Neural progenitor cell (in vitro differentiated cells): ENCODE results near the gene CYGB. TPM values are rescaled to one million over a fixed set of nuclear protein-coding genes. Genes with fewer than 3 reads are reported as not detected.
"Not testable (repeated sequence)": the region's sequence is repeated elsewhere in the genome, so short reads cannot be mapped to it uniquely, and the experiment has no call there.

Source experiments
- DNase-seq: peaks from one replicate; pipeline ENCODE4 v3.0.0-alpha.2; 2016; ENCODE audit warnings: low spot score
- H2AFZ ChIP-seq: fragments of 200-600 bp; sonication (generic); replicated peaks from 2 replicates; pipeline ENCODE4 v1.6.1; 2016; ENCODE audit warnings: antibody characterized with exemption
- H3F3A ChIP-seq: fragments of 200-600 bp; sonication (generic); 2 replicates; pipeline ENCODE4 v1.6.1; 2016; ENCODE audit warnings: antibody characterized with exemption, low read depth
- H3K27ac ChIP-seq: fragments of 200-600 bp; sonication (generic); 2 replicates; pipeline ENCODE4 v1.5.1; 2016; ENCODE audit warnings: mild to moderate bottlenecking
- H3K27me3 ChIP-seq: fragments of 200-600 bp; sonication (generic); 2 replicates; pipeline ENCODE4 v1.6.1; 2016; ENCODE audit warnings: mild to moderate bottlenecking, moderate library complexity
- H3K36me3 ChIP-seq: fragments of 200-600 bp; sonication (generic); 2 replicates; pipeline ENCODE4 v1.5.1; 2016
- H3K4me1 ChIP-seq: fragments of 200-600 bp; sonication (generic); 2 replicates; pipeline ENCODE4 v1.6.1; 2016; ENCODE audit warnings: mixed run types
- H3K4me2 ChIP-seq: fragments of 200-600 bp; sonication (generic); 2 replicates; pipeline ENCODE4 v1.6.1; 2016
- H3K4me3 ChIP-seq: fragments of 200-600 bp; sonication (generic); 2 replicates; pipeline ENCODE4 v1.5.1; 2016
- H3K79me2 ChIP-seq: fragments of 200-600 bp; sonication (generic); 2 replicates; pipeline ENCODE4 v1.6.1; 2016; ENCODE audit warnings: low read depth
- H3K9ac ChIP-seq: fragments of 200-600 bp; sonication (generic); 2 replicates; pipeline ENCODE4 v1.6.1; 2016
- H3K9me3 ChIP-seq: fragments of 200-600 bp; sonication (generic); 2 replicates; pipeline ENCODE4 v1.5.1; 2016; ENCODE audit warnings: low read depth
- H4K20me1 ChIP-seq: fragments of 200-600 bp; sonication (generic); 2 replicates; pipeline ENCODE4 v1.6.1; 2016; ENCODE audit warnings: low read depth
- H3K27ac Mint-ChIP-seq: 3 replicates; pipeline ENCODE4 v1.8.0; 2021; ENCODE audit warnings: mixed read lengths
- H3K27me3 Mint-ChIP-seq: 2 replicates; pipeline ENCODE4 v1.8.0; 2022; ENCODE audit warnings: low read depth, mild to moderate bottlenecking, inconsistent platforms, moderate library complexity, mixed read lengths; ENCODE audit not compliant: insufficient read depth
- H3K36me3 Mint-ChIP-seq: 3 replicates; pipeline ENCODE4 v1.8.0; 2021; ENCODE audit warnings: mixed read lengths
- H3K4me1 Mint-ChIP-seq: 3 replicates; pipeline ENCODE4 v1.8.0; 2021; ENCODE audit warnings: mixed read lengths
- H3K4me3 Mint-ChIP-seq: 3 replicates; pipeline ENCODE4 v1.8.0; 2021; ENCODE audit warnings: mild to moderate bottlenecking, moderate library complexity, mixed read lengths
- H3K9me3 Mint-ChIP-seq: 3 replicates; pipeline ENCODE4 v1.8.0; 2020; ENCODE audit warnings: mixed read lengths
- CTCF ChIP-seq: fragments of 200-600 bp; sonication (generic); IDR thresholded peaks from 2 replicates; pipeline ENCODE4 v1.5.1; 2017; ENCODE audit warnings: antibody characterized with exemption, mild to moderate bottlenecking
- EZH2 ChIP-seq: fragments of 200-600 bp; sonication (generic); IDR thresholded peaks from 2 replicates; pipeline ENCODE4 v1.6.1; 2017; ENCODE audit warnings: antibody characterized with exemption, mild to moderate bottlenecking, moderate library complexity
- EZH2phosphoT487 ChIP-seq: fragments of 200-600 bp; sonication (generic); IDR thresholded peaks from 2 replicates; pipeline ENCODE4 v1.6.1; 2017; ENCODE audit warnings: antibody characterized with exemption
- total RNA-seq: library from RNA; depleted of rRNA; stranded (reverse); fragments of >200 nt; gene quantifications from 2 replicates; pipeline ENCODE4 v1.2.3, GENCODE V29; 2015; ENCODE audit warnings: low replicate concordance

The CYGB gene
- total RNA-seq, 1 donor from 2014 or later, result not detected

DNA sequence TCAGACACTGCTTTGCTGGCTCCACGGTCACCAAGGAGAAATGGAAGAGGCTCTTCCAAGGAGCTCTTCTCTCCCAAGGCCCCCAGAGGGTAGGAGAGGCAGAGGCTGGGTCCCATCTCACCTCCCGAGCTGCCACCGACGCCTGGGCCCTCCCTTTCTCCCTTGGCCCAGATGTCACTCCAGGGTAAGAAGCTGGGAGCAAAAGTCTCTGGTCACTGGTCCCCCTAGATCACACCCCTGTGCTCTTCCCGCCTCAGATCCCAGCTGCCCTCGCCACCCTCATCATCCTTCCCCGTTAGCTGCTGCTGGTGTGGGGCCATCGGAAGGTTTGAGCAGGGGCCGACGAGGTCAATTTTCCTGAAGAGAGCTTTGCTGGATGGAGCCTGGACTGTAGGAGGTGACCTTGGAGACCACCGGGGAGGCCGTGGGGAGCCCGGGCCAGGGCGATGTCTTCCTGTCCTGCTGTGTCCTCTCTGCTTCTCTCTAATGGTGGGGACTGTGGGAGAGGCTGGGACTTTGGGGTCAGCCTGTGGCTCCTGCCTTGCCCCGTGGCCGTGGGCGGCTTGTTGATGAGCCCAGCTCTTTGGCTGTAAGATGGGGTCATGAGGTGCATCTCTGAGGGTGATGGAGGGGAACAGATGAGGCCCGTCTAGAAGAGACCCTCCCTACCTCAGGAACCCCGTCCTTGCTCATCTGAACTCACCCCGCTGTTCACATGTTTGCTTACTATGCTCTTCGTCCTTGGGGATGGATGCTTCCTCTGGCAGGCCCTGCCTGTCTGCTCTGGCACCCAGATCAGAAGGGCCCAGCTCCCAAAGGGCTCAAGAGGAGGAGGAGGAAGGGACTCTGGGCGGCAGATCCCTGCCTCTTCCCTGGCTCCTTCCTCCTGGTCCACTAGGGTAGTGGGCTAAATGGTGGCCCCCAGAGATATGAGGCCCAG lies 24.9 kb downstream of the CYGB start:
- H3K36me3 ChIP-seq, result no peaks in the 10 kb centered on the region
- no peak overlapping the region for H3K27ac ChIP-seq
- H4K20me1 ChIP-seq, result no peaks in the 10 kb centered on the region
- peaks cover 5% of the 10 kb centered on the region for H3F3A ChIP-seq
- Mint-ChIP-seq H3K27ac (no peak overlapping the region), H3K36me3 (no peaks in the 10 kb centered on the region), H3K4me1 (peaks cover 19% of the 10 kb centered on the region), H3K4me3 (no peak overlapping the region), H3K9me3 (no peaks in the 10 kb centered on the region), H3K27me3 (peaks cover 10% of the 10 kb centered on the region)
- H3K4me3 ChIP-seq, result no peak overlapping the region
- H3K4me1 ChIP-seq, result no peaks in the 10 kb centered on the region
- no peak for DNase-seq
- no peak overlapping the region for H2AFZ ChIP-seq
- TF ChIP-seq CTCF, result no peak
- no peak for TF ChIP-seq EZH2
- no peak for TF ChIP-seq EZH2phosphoT487
- H3K9ac ChIP-seq, result no peak overlapping the region
- peaks cover 9% of the 10 kb centered on the region for H3K27me3 ChIP-seq
- H3K9me3 ChIP-seq, result no peaks in the 10 kb centered on the region
- H3K4me2 ChIP-seq, result no peak overlapping the region
- no peaks in the 10 kb centered on the region for H3K79me2 ChIP-seq

DNA sequence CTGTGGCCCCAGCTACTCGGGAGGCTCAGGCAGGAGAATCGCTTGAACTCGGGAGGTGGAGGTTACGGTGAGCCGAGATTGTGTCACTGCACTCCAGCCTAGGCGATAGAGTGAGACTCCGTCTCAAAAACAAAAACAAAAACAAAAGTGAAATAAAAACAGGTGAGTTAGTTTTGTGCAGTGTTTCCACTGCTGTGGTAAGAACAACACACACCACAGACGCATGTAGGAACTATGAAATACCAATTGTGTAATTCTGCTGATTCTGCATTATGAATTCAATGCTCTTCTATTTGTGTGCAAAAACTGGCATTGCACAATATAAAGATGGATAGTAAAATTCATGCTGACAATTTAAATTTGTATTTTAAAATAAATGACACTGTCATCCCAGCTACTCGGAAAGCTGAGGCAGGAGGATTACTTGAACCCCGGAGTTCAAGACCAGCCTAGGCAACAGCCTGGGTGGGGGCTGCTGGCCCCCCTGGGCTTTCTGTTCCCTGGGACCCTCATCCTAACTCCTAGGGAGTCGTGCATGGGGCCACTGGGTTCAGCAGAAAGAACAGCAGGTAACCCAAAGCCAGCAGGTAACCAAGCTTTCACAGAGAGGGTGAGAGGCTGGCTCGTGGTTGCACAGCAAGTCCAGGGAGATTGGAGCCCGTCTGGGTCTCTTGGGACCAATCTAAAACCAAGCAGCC lies 25.7 kb downstream of the CYGB start:
- Histone ChIP-seq H3K9ac (no peak overlapping the region), H3K4me3 (no peak overlapping the region), H3K79me2 (no peaks in the 10 kb centered on the region), H3K27me3 (peaks cover 16% of the 10 kb centered on the region), H2AFZ (no peak overlapping the region), H3K27ac (no peak overlapping the region), H3K36me3 (no peaks in the 10 kb centered on the region), H3K9me3 (no peaks in the 10 kb centered on the region), H3F3A (peaks cover 5% of the 10 kb centered on the region), H4K20me1 (no peaks in the 10 kb centered on the region), H3K4me1 (no peaks in the 10 kb centered on the region), H3K4me2 (no peak overlapping the region)
- no peak overlapping the region for H3K27ac Mint-ChIP-seq
- no peak for TF ChIP-seq EZH2
- TF ChIP-seq CTCF, result no peak
- TF ChIP-seq EZH2phosphoT487, result no peak
- DNase-seq, result no peak
- H3K4me3 Mint-ChIP-seq, result no peak overlapping the region
- H3K9me3 Mint-ChIP-seq, result no peaks in the 10 kb centered on the region
- H3K36me3 Mint-ChIP-seq, result no peaks in the 10 kb centered on the region
- H3K4me1 Mint-ChIP-seq, result peaks cover 19% of the 10 kb centered on the region
- peaks cover 9% of the 10 kb centered on the region for H3K27me3 Mint-ChIP-seq

- TF ChIP-seq CTCF (no peak), EZH2phosphoT487 (no peak), EZH2 (no peak)
- peaks cover 5% of the 10 kb centered on the region for H3F3A ChIP-seq
- H3K4me3 ChIP-seq, result no peak overlapping the region
- no peak overlapping the region for H3K9ac ChIP-seq
- H3K4me2 ChIP-seq, result no peak overlapping the region
- H2AFZ ChIP-seq, result no peak overlapping the region
- no peak overlapping the region for H3K27ac ChIP-seq
- H3K79me2 ChIP-seq, result no peaks in the 10 kb centered on the region
- H3K36me3 ChIP-seq, result no peaks in the 10 kb centered on the region
- no peaks in the 10 kb centered on the region for H3K9me3 Mint-ChIP-seq
- H4K20me1 ChIP-seq, result no peaks in the 10 kb centered on the region
- H3K9me3 ChIP-seq, result no peaks in the 10 kb centered on the region
- H3K36me3 Mint-ChIP-seq, result no peaks in the 10 kb centered on the region
- H3K4me1 Mint-ChIP-seq, result peaks cover 19% of the 10 kb centered on the region
- H3K27ac Mint-ChIP-seq, result no peak overlapping the region
- no peak overlapping the region for H3K4me3 Mint-ChIP-seq
- peaks cover 20% of the 10 kb centered on the region for H3K27me3 ChIP-seq
- no peaks in the 10 kb centered on the region for H3K4me1 ChIP-seq
- no peak for DNase-seq
- H3K27me3 Mint-ChIP-seq, result peaks cover 9% of the 10 kb centered on the region
Observed at GRCh38 chr17:76510831-76511244, 26.7 kb downstream of the CYGB start.

DNA sequence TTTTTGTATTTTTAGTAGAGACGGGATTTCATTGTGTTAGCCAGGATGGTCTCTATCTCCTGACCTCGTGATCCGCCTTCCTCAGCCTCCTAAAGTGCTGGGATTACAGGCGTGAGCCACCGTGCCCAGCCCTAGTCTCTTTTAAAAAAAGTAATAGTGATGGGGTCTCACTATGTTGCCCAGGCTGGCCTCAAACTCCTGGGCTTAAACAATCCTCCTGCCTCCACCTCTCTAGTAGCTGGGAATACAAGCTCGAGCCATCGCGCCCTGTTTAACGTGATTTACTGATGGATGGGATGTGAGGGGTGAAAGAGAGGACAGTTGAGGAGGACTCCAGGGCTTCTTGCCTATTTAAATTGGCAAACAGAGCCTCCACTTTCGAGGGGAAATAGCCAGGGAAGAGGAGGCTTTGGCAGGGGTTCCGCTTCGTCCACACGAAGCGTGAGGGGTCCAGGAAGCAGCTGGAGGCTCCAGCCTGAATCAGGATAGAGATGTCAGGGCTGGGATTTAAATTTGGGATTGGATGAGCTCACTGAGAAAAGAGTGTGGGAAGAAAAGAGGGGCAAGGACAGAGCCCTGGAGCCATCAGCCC lies 28.9 kb downstream of the CYGB start:
- H3K4me1 Mint-ChIP-seq, result peaks cover 11% of the 10 kb centered on the region
- not testable (repeated sequence) for H3F3A ChIP-seq, H3K36me3 Mint-ChIP-seq, H3K79me2 ChIP-seq, DNase-seq, H3K27ac Mint-ChIP-seq, H3K4me3 ChIP-seq, H3K4me2 ChIP-seq, H3K27ac ChIP-seq, H3K36me3 ChIP-seq, H2AFZ ChIP-seq, H3K4me1 ChIP-seq, H3K9me3 Mint-ChIP-seq, H3K27me3 Mint-ChIP-seq, H3K9ac ChIP-seq, H4K20me1 ChIP-seq, H3K9me3 ChIP-seq
- H3K27me3 ChIP-seq, result peaks cover 20% of the 10 kb centered on the region
- peak overlapping the region; percentile 7 for H3K4me3 Mint-ChIP-seq
